Stimulated activated CD8-positive, alpha-beta memory T cell treated with anti-CD3 and anti-CD28 coated beads, Interleukin-2, amount 100 ng/mL, for 1 hour (primary cell): Measurements from ENCODE around the gene WDR89.
"Not testable (repeated sequence)": the region's sequence is repeated elsewhere in the genome, so short reads cannot be mapped to it uniquely, and the experiment has no call there.

Experiments used
- DNase-seq, 2 donors: peaks; one replicate each; pipeline ENCODE4 v3.0.0-alpha.2; 2020; ENCODE audit warnings: low read depth in 2 of 2

The WDR89 gene

GRCh38 chr14:63596998-63597658, 44.5 kb downstream of the WDR89 start:
- DNase-seq, result no peak

- no peak for DNase-seq
Measured at GRCh38 chr14:63594455-63595372, 47.0 kb downstream of the WDR89 start.

GRCh38 chr14:63583046-63583445, 58.6 kb downstream of the WDR89 start:
- not testable (repeated sequence) for DNase-seq

GRCh38 chr14:63581491-63581890, 60.2 kb downstream of the WDR89 start:
- no peak for DNase-seq

GRCh38 chr14:63578300-63578699, 63.4 kb downstream of the WDR89 start:
- DNase-seq, result no peak

GRCh38 chr14:63573581-63573980, 68.1 kb downstream of the WDR89 start:
- DNase-seq, result no peak

GRCh38 chr14:63565448-63565847, 76.2 kb downstream of the WDR89 start:
- no peak for DNase-seq

- no peak for DNase-seq
Measured at GRCh38 chr14:63564318-63564717, 77.4 kb downstream of the WDR89 start.

- no peak for DNase-seq
Measured at GRCh38 chr14:63563370-63564026, 78.2 kb downstream of the WDR89 start.

GRCh38 chr14:63562405-63562804, 79.3 kb downstream of the WDR89 start:
- DNase-seq, result no peak

GRCh38 chr14:63555572-63555971, 86.1 kb downstream of the WDR89 start:
- DNase-seq, result no peak

- no peak for DNase-seq
Measured at GRCh38 chr14:63551332-63551731, 90.3 kb downstream of the WDR89 start.

- DNase-seq, result no peak
Measured at GRCh38 chr14:63547798-63548335, 93.8 kb downstream of the WDR89 start.
